ENCODE results near the gene EPN1. TPM values are rescaled to one million over a fixed set of nuclear protein-coding genes. Genes with fewer than 3 reads are reported as not detected.
A peak's percentile ranks its signal among the peaks of the same experiment; 100 is the strongest.

Gene EPN1
- total and polyA plus RNA-seq, 9 of the 15 experiments (the other 6 are each of a cell fraction or from before 2014, with no cell fraction given): 0.08 to 138 (median 12.7) TPM

GRCh38 chr19:55705972-55706371 lies 30.9 kb downstream of the EPN1 start:
- no peak overlapping the region for H3K4me2 ChIP-seq (ENCODE audit: insufficient read depth, low read length)
- ATAC-seq (no peak), DNase-seq (ENCODE audit: extremely low read depth in 1 of 4, low spot score in 3 of 4) (no peak), FAIRE-seq (no peak)
- no peak overlapping the region for H3K27ac ChIP-seq (ENCODE audit: extremely low read depth, low read depth, low read length)
- H3K4me1 ChIP-seq (replicated peaks in 1 of 2; ENCODE audit: control insufficient read depth in 2 of 2, insufficient read depth in 2 of 2, low read length in 2 of 2): peaks cover 10 to 24% of the 10 kb centered on the region in 2 experiments; a peak in 4 of 5 replicates
- peaks cover 23% of the 10 kb centered on the region for H4K20me1 ChIP-seq (replicated peaks; ENCODE audit: control insufficient read depth, insufficient read depth, low read length)
- no peaks in the 10 kb centered on the region for H3K79me2 ChIP-seq (ENCODE audit: control insufficient read depth, insufficient read depth, low read length)
- H3K36me3 ChIP-seq (ENCODE audit: control insufficient read depth, insufficient read depth, low read length): peaks cover 11% of the 10 kb centered on the region; the same call in 1 of the 3 replicates
- no peak overlapping the region for H2AFZ ChIP-seq (ENCODE audit: low read depth, low read length)
- no peaks in the 10 kb centered on the region for H3K27me3 ChIP-seq (ENCODE audit: control insufficient read depth in 2 of 2, insufficient read depth in 2 of 2, low read length in 2 of 2)
- in situ Hi-C loops (cut with MboI) (no loop called here), intact Hi-C loops (cut with micrococcal nuclease) (loop anchor here (10.0 kb wide), 1 partner anchor 99 kb away; no protein-coding TSS in a partner anchor)
- ChIA-PET POLR2A (no interaction called here), CTCF (ENCODE audit: low intra/inter-chr PET ratio) (no interaction called here)
- WGBS (ENCODE audit: insufficient coverage, low coverage, missing lambda C conversion rate): 0% methylated on average over 1 of the region's 3 CpGs
- no peak overlapping the region for H3K4me3 ChIP-seq
- TF ChIP-seq WHSC1 (IDR thresholded peaks at IDR 0.05; ENCODE audit: low read length) (no peak), ZNF512 (tag; IDR thresholded peaks at IDR 0.05) (peak; percentile 82)
- no peaks in the 10 kb centered on the region for H3K9me1 ChIP-seq (ENCODE audit: control insufficient read depth, insufficient read depth, low read length)
- no peaks in the 10 kb centered on the region; the same call in 1 of the 2 replicates for H3K9me3 ChIP-seq (replicated peaks; ENCODE audit: control insufficient read depth, insufficient read depth, low read depth, low read length)
- no peak overlapping the region for H3K9ac ChIP-seq (ENCODE audit: insufficient read depth in 1 of 2, low read depth in 2 of 2, low read length in 2 of 2)
- no TSS peak for BruUV-seq (replicated peaks)

- intact Hi-C loops (cut with micrococcal nuclease) (loop anchor here (1.0 kb wide), 1 partner anchor 8 kb away; no protein-coding TSS in a partner anchor), in situ Hi-C loops (cut with MboI) (no loop called here)
- H3K9me3 ChIP-seq (replicated peaks; ENCODE audit: control insufficient read depth, insufficient read depth, low read depth, low read length): no peaks in the 10 kb centered on the region; the same call in 1 of the 2 replicates
- no peak overlapping the region for H3K4me2 ChIP-seq (ENCODE audit: insufficient read depth, low read length)
- no peak overlapping the region for H3K4me3 ChIP-seq
- H4K20me1 ChIP-seq (replicated peaks; ENCODE audit: control insufficient read depth, insufficient read depth, low read length): no peaks in the 10 kb centered on the region
- H3K27me3 ChIP-seq (ENCODE audit: control insufficient read depth in 2 of 2, insufficient read depth in 2 of 2, low read length in 2 of 2): peaks cover 5 to 22% of the 10 kb centered on the region in 2 experiments; a peak in 4 of 5 replicates
- H3K79me2 ChIP-seq (ENCODE audit: control insufficient read depth, insufficient read depth, low read length): no peaks in the 10 kb centered on the region
- H3K4me1 ChIP-seq (replicated peaks in 1 of 2; ENCODE audit: control insufficient read depth in 2 of 2, insufficient read depth in 2 of 2, low read length in 2 of 2): no peaks in the 10 kb centered on the region; a peak in 1 of 5 replicates
- CTCF ChIA-PET (ENCODE audit: low intra/inter-chr PET ratio): no interaction called here
- BruUV-seq (replicated peaks): no TSS peak
- WGBS (ENCODE audit: insufficient coverage, low coverage, missing lambda C conversion rate): 28% methylated on average over 18 of the region's 18 CpGs
- POLR2A ChIA-PET: interaction anchor here (0.6 kb wide), 1 partner anchor 17 kb away, joined by 3 read pairs; no protein-coding TSS in a partner anchor
- no peak overlapping the region for H3K9ac ChIP-seq (ENCODE audit: insufficient read depth in 1 of 2, low read depth in 2 of 2, low read length in 2 of 2)
- FAIRE-seq: no peak
- no peak overlapping the region for H3K27ac ChIP-seq (ENCODE audit: extremely low read depth, low read depth, low read length)
- 0 out of 2 replicates have a peak, but pooled peaks have one; percentile 32 for TF ChIP-seq POLR2G (IDR thresholded peaks at IDR 0.05; ENCODE audit: low read depth, low read length)
- TF ChIP-seq HMGN3 (IDR thresholded peaks at IDR 0.05; ENCODE audit: borderline replicate concordance, extremely low read depth, insufficient read length, low read depth, low read length): no peak
- H2AFZ ChIP-seq (ENCODE audit: low read depth, low read length): no peak overlapping the region
- no peaks in the 10 kb centered on the region for H3K9me1 ChIP-seq (ENCODE audit: control insufficient read depth, insufficient read depth, low read length)
- DNase-seq (ENCODE audit: extremely low read depth in 1 of 4, low spot score in 3 of 4): no peak
- ATAC-seq: no peak
- no peaks in the 10 kb centered on the region for H3K36me3 ChIP-seq (ENCODE audit: control insufficient read depth, insufficient read depth, low read length)
These were observed 36.7 kb downstream of the EPN1 start for GRCh38 chr19:55711719-55712118.
